HEK293 (cell line): ENCODE data around the gene CCDC86.

Experiments used
- KLF17 ChIP-seq: fragments of 450-650 bp; formaldehyde crosslinking; IDR thresholded peaks from 2 replicates; pipeline ENCODE4 v1.5.1; 2016; ENCODE audit warnings: missing biosample characterization, missing genetic modification characterization
- KLF9 ChIP-seq: fragments of 450-650 bp; formaldehyde crosslinking; IDR thresholded peaks from 2 replicates; pipeline ENCODE4 v1.5.1; 2016; ENCODE audit warnings: missing biosample characterization, missing genetic modification characterization, low read depth
- MEIS1 ChIP-seq: sonication (generic); formaldehyde crosslinking; IDR thresholded peaks from 2 replicates; pipeline ENCODE4 v1.8.1; 2022; ENCODE audit warnings: missing genetic modification reagents, mild to moderate bottlenecking, borderline replicate concordance
- REST ChIP-seq: fragments of 450-650 bp; formaldehyde crosslinking; IDR thresholded peaks from 2 replicates; pipeline ENCODE4 v1.5.1; 2016; ENCODE audit warnings: missing biosample characterization, missing genetic modification characterization
- SP2 ChIP-seq: fragments of 450-650 bp; formaldehyde crosslinking; IDR thresholded peaks from 2 replicates; pipeline ENCODE4 v1.5.1; 2016; ENCODE audit warnings: missing biosample characterization, missing genetic modification characterization
- SP3 ChIP-seq: fragments of 450-650 bp; formaldehyde crosslinking; IDR thresholded peaks from 2 replicates; pipeline ENCODE4 v1.5.1; 2016; ENCODE audit warnings: missing biosample characterization, missing genetic modification characterization
- TSHZ1 ChIP-seq: fragments of 450-650 bp; formaldehyde crosslinking; IDR thresholded peaks from 2 replicates; pipeline ENCODE4 v1.5.1; 2016; ENCODE audit warnings: missing biosample characterization, missing genetic modification characterization, borderline replicate concordance
- ZBTB26 ChIP-seq: fragments of 450-650 bp; formaldehyde crosslinking; optimal IDR thresholded peaks from 2 replicates; pipeline ENCODE3; 2016; ENCODE audit warnings: missing biosample characterization, mild to moderate bottlenecking, missing genetic modification characterization
- ZBTB49 ChIP-seq: fragments of 450-650 bp; formaldehyde crosslinking; IDR thresholded peaks from 2 replicates; pipeline ENCODE4 v1.5.1; 2016; ENCODE audit warnings: missing biosample characterization, missing genetic modification characterization, low read depth
- ZFP41 ChIP-seq: fragments of 450-650 bp; formaldehyde crosslinking; IDR thresholded peaks from 2 replicates; pipeline ENCODE4 v1.5.1; 2016; ENCODE audit warnings: missing biosample characterization, missing genetic modification characterization, borderline replicate concordance
- ZNF112 ChIP-seq: fragments of 450-650 bp; formaldehyde crosslinking; IDR thresholded peaks from 2 replicates; pipeline ENCODE4 v1.5.0; 2017; ENCODE audit warnings: missing biosample characterization, missing genetic modification characterization
- ZNF138 ChIP-seq: fragments of 450-650 bp; formaldehyde crosslinking; IDR thresholded peaks from 2 replicates; pipeline ENCODE4 v1.5.1; 2016; ENCODE audit warnings: missing biosample characterization, missing genetic modification characterization, borderline replicate concordance
- ZNF416 ChIP-seq: fragments of 450-650 bp; formaldehyde crosslinking; IDR thresholded peaks from 2 replicates; pipeline ENCODE4 v1.5.1; 2016; ENCODE audit warnings: missing biosample characterization, missing genetic modification characterization
- ZNF426 ChIP-seq: fragments of 450-650 bp; formaldehyde crosslinking; IDR thresholded peaks from 2 replicates; pipeline ENCODE4 v1.5.1; 2017; ENCODE audit warnings: missing biosample characterization, missing genetic modification characterization, mild to moderate bottlenecking, inconsistent platforms, moderate library complexity
- ZNF501 ChIP-seq: fragments of 450-650 bp; formaldehyde crosslinking; IDR thresholded peaks from 2 replicates; pipeline ENCODE4 v1.5.1; 2016; ENCODE audit warnings: missing biosample characterization, missing genetic modification characterization
- ZNF518A ChIP-seq: fragments of 450-650 bp; formaldehyde crosslinking; conservative IDR thresholded peaks from 2 replicates; pipeline ENCODE4 v1.5.1; 2016; ENCODE audit warnings: low read depth, missing biosample characterization, missing genetic modification characterization
- ZNF530 ChIP-seq: fragments of 450-650 bp; formaldehyde crosslinking; IDR thresholded peaks from 2 replicates; pipeline ENCODE4 v1.5.1; 2016; ENCODE audit warnings: low read depth, missing biosample characterization, missing genetic modification characterization
- ZNF596 ChIP-seq: fragments of 450-650 bp; IDR thresholded peaks from 2 replicates; pipeline ENCODE4 v1.5.0; 2018; ENCODE audit warnings: missing biosample characterization, mild to moderate bottlenecking, missing genetic modification characterization, moderate library complexity
- ZNF768 ChIP-seq: fragments of 450-650 bp; formaldehyde crosslinking; IDR thresholded peaks from 2 replicates; pipeline ENCODE4 v1.5.1; 2018; ENCODE audit warnings: missing biosample characterization, mild to moderate bottlenecking, missing genetic modification characterization
- ZNF776 ChIP-seq: fragments of 450-650 bp; formaldehyde crosslinking; IDR thresholded peaks from 2 replicates; pipeline ENCODE4 v1.5.0; 2017; ENCODE audit warnings: missing biosample characterization, missing genetic modification characterization, borderline replicate concordance
- ZNF791 ChIP-seq: fragments of 450-650 bp; formaldehyde crosslinking; IDR thresholded peaks from 2 replicates; pipeline ENCODE4 v1.5.1; 2016; ENCODE audit warnings: missing biosample characterization, missing genetic modification characterization

CCDC86 gene

GRCh38 chr11:60841797-60842667 is at the start of gene CCDC86 (continued):
- TF ChIP-seq ZNF518A (tag by site-specific recombination) (0 out of 2 replicates have a peak, but pooled peaks have one; percentile 22), ZNF791 (tag by site-specific recombination) (no peak), ZNF768 (tag by site-specific recombination) (no peak), ZNF776 (tag by site-specific recombination) (no peak), ZNF426 (tag by site-specific recombination) (no peak), REST (tag by site-specific recombination) (no peak), ZNF530 (no peak), ZNF501 (tag by site-specific recombination) (no peak), ZNF596 (no peak), MEIS1 (no peak), TSHZ1 (tag by site-specific recombination) (no peak), SP2 (tag by site-specific recombination) (peak; percentile 75), ZNF416 (tag by site-specific recombination) (no peak), KLF9 (tag by site-specific recombination) (peak; percentile 77), ZNF138 (tag by site-specific recombination) (no peak), ZFP41 (no peak), SP3 (peak; percentile 85), ZBTB26 (tag by site-specific recombination) (peak; percentile 57), KLF17 (tag by site-specific recombination) (peak; percentile 94), ZNF112 (tag by site-specific recombination) (no peak), ZBTB49 (tag by site-specific recombination) (no peak)
